ENCODE results near the gene ZNF765. TPM values are rescaled to one million over a fixed set of nuclear protein-coding genes. Genes with fewer than 3 reads are reported as not detected.
"Not testable (repeated sequence)": the region's sequence is repeated elsewhere in the genome, so short reads cannot be mapped to it uniquely, and the experiment has no call there.

Gene ZNF765
- total RNA-seq, 1 donor from 2014 or later: 10.8 TPM

GRCh38 chr19:53471916-53472315, 77.0 kb downstream of the ZNF765 start:
- Mint-ChIP-seq H3K4me3 (no peak overlapping the region), H3K9me3 (peaks cover 4% of the 10 kb centered on the region), H3K36me3 (ENCODE audit: low read depth) (peaks cover 19% of the 10 kb centered on the region), H3K27me3 (ENCODE audit: low read depth) (peaks cover 3% of the 10 kb centered on the region), H3K27ac (ENCODE audit: unreplicated experiment) (no peak overlapping the region), H3K4me1 (peaks cover 25% of the 10 kb centered on the region)
- TF ChIP-seq CTCF (conservative IDR thresholded peaks at IDR 0.05): no peak
- DNase-seq (ENCODE audit: low read depth, low spot score): no peak

- peaks cover 40% of the 10 kb centered on the region for H3K36me3 Mint-ChIP-seq (ENCODE audit: low read depth)
- not testable (repeated sequence) for H3K27ac Mint-ChIP-seq (ENCODE audit: unreplicated experiment); H3K4me1 Mint-ChIP-seq; H3K4me3 Mint-ChIP-seq; DNase-seq (ENCODE audit: low read depth, low spot score); H3K9me3 Mint-ChIP-seq; H3K27me3 Mint-ChIP-seq (ENCODE audit: low read depth)
Observed at GRCh38 chr19:53474832-53475231, 79.9 kb downstream of the ZNF765 start.

GRCh38 chr19:53475470-53475869, 80.5 kb downstream of the ZNF765 start:
- H3K4me1 Mint-ChIP-seq; H3K27ac Mint-ChIP-seq (ENCODE audit: unreplicated experiment); H3K4me3 Mint-ChIP-seq; H3K9me3 Mint-ChIP-seq; H3K27me3 Mint-ChIP-seq (ENCODE audit: low read depth); DNase-seq (ENCODE audit: low read depth, low spot score): not testable (repeated sequence)
- peaks cover 47% of the 10 kb centered on the region for H3K36me3 Mint-ChIP-seq (ENCODE audit: low read depth)

Other genes with a start within 250 kb of the ZNF765 start
- gene ZNF347, start 236.1 kb upstream of the ZNF765 start, total RNA-seq: 14.5 and 15.8 TPM in 2 replicates
- 5.2 and 8.2 TPM in 2 replicates for gene ZNF665, start 201.8 kb upstream of the ZNF765 start, total RNA-seq
- gene ZNF677, start 140.3 kb upstream of the ZNF765 start, total RNA-seq: 26.3 and 27.0 TPM in 2 replicates
- gene VN1R2, start 136.9 kb upstream of the ZNF765 start, total RNA-seq: not detected in 2 replicates
- gene VN1R4, start 127.4 kb upstream of the ZNF765 start, total RNA-seq: not detected in 2 replicates
- gene ZNF845, start 61.4 kb upstream of the ZNF765 start, total RNA-seq: 7.9 and 8.2 TPM in 2 replicates
- 6.9 and 8.4 TPM in 2 replicates for gene ZNF525, start 29.4 kb upstream of the ZNF765 start, total RNA-seq
- gene ZNF761, start 36.8 kb downstream of the ZNF765 start, total RNA-seq: 10.0 and 10.5 TPM in 2 replicates
- 8.2 and 8.6 TPM in 2 replicates for gene ZNF813, start 72.6 kb downstream of the ZNF765 start, total RNA-seq
- gene ZNF331, start 143.0 kb downstream of the ZNF765 start, total RNA-seq: 36.6 and 41.7 TPM in 2 replicates
- gene DPRX, start 236.8 kb downstream of the ZNF765 start, total RNA-seq: not detected in 2 replicates